H9 (cell line): ENCODE measurements around the gene PAK5. TPM values are rescaled to one million over a fixed set of nuclear protein-coding genes. Genes with fewer than 3 reads are reported as not detected.

Source experiments
- DNase-seq: peaks from one replicate; pipeline ENCODE4 v3.0.0-alpha.2; 2017
- H2AFZ ChIP-seq: one replicate; pipeline ENCODE4 v1.6.1; 2013; ENCODE audit warnings: mild to moderate bottlenecking, low read length, control low read depth, moderate library complexity
- H2AK5ac ChIP-seq: 2 replicates; pipeline ENCODE4 v1.6.1; 2013; ENCODE audit warnings: low read length, control low read depth, mixed read lengths; ENCODE audit not compliant: insufficient read length
- H2BK120ac ChIP-seq: one replicate; pipeline ENCODE4 v1.6.1; 2013; ENCODE audit warnings: low read depth, mild to moderate bottlenecking, low read length, control low read depth, inconsistent platforms; ENCODE audit not compliant: poor library complexity, severe bottlenecking
- H2BK12ac ChIP-seq: 2 replicates; pipeline ENCODE4 v1.6.1; 2013; ENCODE audit warnings: low read length, control low read depth, mixed read lengths, low read depth; ENCODE audit not compliant: insufficient read length
- H2BK15ac ChIP-seq: 2 replicates; pipeline ENCODE4 v1.6.1; 2013; ENCODE audit warnings: low read depth, low read length, control low read depth
- H2BK20ac ChIP-seq: one replicate; pipeline ENCODE4 v1.6.1; 2013; ENCODE audit warnings: low read depth, mild to moderate bottlenecking, low read length, control low read depth, inconsistent platforms; ENCODE audit not compliant: poor library complexity, severe bottlenecking
- H2BK5ac ChIP-seq: 2 replicates; pipeline ENCODE4 v1.6.1; 2013; ENCODE audit warnings: low read length, control low read depth, mixed read lengths; ENCODE audit not compliant: insufficient read length
- H3K14ac ChIP-seq: 2 replicates; pipeline ENCODE4 v1.6.1; 2013; ENCODE audit warnings: low read length, control low read depth; ENCODE audit not compliant: insufficient read depth
- H3K18ac ChIP-seq: 2 replicates; pipeline ENCODE4 v1.6.1; 2013; ENCODE audit warnings: low read depth, mild to moderate bottlenecking, mixed read lengths, low read length, control low read depth; ENCODE audit not compliant: insufficient read length
- H3K23ac ChIP-seq: 2 replicates; pipeline ENCODE4 v1.6.1; 2013; ENCODE audit warnings: low read length, control low read depth, mixed read lengths, low read depth; ENCODE audit not compliant: insufficient read length
- H3K23me2 ChIP-seq: 2 replicates; pipeline ENCODE4 v1.6.1; 2013; ENCODE audit warnings: low read depth, mild to moderate bottlenecking, mixed read lengths, low read length, control low read depth; ENCODE audit not compliant: insufficient read length, poor library complexity, severe bottlenecking
- H3K27ac ChIP-seq: 2 replicates; pipeline ENCODE4 v1.5.1; 2013; ENCODE audit warnings: low read length, control low read depth, mixed read lengths, low read depth; ENCODE audit not compliant: insufficient read length
- H3K27me3 ChIP-seq: 2 replicates; pipeline ENCODE4 v1.6.1; 2013; ENCODE audit warnings: low read length, control low read depth, inconsistent platforms; ENCODE audit not compliant: insufficient read depth
- H3K4ac ChIP-seq: 2 replicates; pipeline ENCODE4 v1.6.1; 2013; ENCODE audit warnings: low read depth, mild to moderate bottlenecking, control low read depth, inconsistent platforms, low read length, moderate library complexity
- H3K4me1 ChIP-seq: 2 replicates; pipeline ENCODE4 v1.6.1; 2013; ENCODE audit warnings: low read length, control low read depth, inconsistent platforms; ENCODE audit not compliant: insufficient read depth
- H3K4me2 ChIP-seq: 2 replicates; pipeline ENCODE4 v1.6.1; 2013; ENCODE audit warnings: low read length, control low read depth, mixed read lengths; ENCODE audit not compliant: insufficient read length, insufficient read depth
- H3K56ac ChIP-seq: 2 replicates; pipeline ENCODE4 v1.6.1; 2013; ENCODE audit warnings: low read depth, mild to moderate bottlenecking, mixed read lengths, low read length, control low read depth; ENCODE audit not compliant: insufficient read length
- H3K79me1 ChIP-seq: 2 replicates; pipeline ENCODE4 v1.6.1; 2013; ENCODE audit warnings: low read depth, mild to moderate bottlenecking, moderate library complexity, low read length, control low read depth, inconsistent platforms; ENCODE audit not compliant: insufficient read depth, poor library complexity, severe bottlenecking
- H3K79me2 ChIP-seq: 2 replicates; pipeline ENCODE4 v1.6.1; 2013; ENCODE audit warnings: low read length, control low read depth, inconsistent platforms; ENCODE audit not compliant: insufficient read depth
- H3K9ac ChIP-seq: 2 replicates; pipeline ENCODE4 v1.6.1; 2013; ENCODE audit warnings: low read length, control low read depth, mixed read lengths; ENCODE audit not compliant: insufficient read length; ENCODE audit errors: extremely low read depth
- H3K9me3 ChIP-seq: one replicate; pipeline ENCODE4 v1.6.1; 2013; ENCODE audit warnings: low read depth, low read length, inconsistent platforms; ENCODE audit not compliant: control insufficient read depth
- H3T11ph ChIP-seq: one replicate; pipeline ENCODE4 v1.6.1; 2013; ENCODE audit warnings: mild to moderate bottlenecking, low read length, control low read depth, inconsistent platforms
- H4K20me1 ChIP-seq: one replicate; pipeline ENCODE4 v1.6.1; 2013; ENCODE audit not compliant: control insufficient read depth, insufficient read length, insufficient read depth
- H4K5ac ChIP-seq: 2 replicates; pipeline ENCODE4 v1.6.1; 2013; ENCODE audit warnings: low read depth, mild to moderate bottlenecking, mixed read lengths, low read length, control low read depth; ENCODE audit not compliant: insufficient read length
- H4K8ac ChIP-seq: replicated peaks from 2 replicates; pipeline ENCODE4 v1.6.1; 2013; ENCODE audit warnings: low read length, control low read depth, mixed read lengths, low read depth; ENCODE audit not compliant: insufficient read length
- H4K91ac ChIP-seq: 2 replicates; pipeline ENCODE4 v1.6.1; 2013; ENCODE audit warnings: low read depth, mild to moderate bottlenecking, moderate library complexity, mixed read lengths, low read length, control low read depth; ENCODE audit not compliant: insufficient read length
- H3K27ac Mint-ChIP-seq, 3 experiments: 2 replicates in 2 of 3; 3 replicates in 1 of 3; pipeline ENCODE4 v1.8.0; 2020 to 2021; ENCODE audit warnings: mixed read lengths in 3 of 3, mild to moderate bottlenecking in 1 of 3, moderate library complexity in 1 of 3
- H3K27me3 Mint-ChIP-seq: 2 replicates; pipeline ENCODE4 v1.8.0; 2021; ENCODE audit warnings: low read depth, mild to moderate bottlenecking, moderate library complexity, mixed read lengths
- H3K36me3 Mint-ChIP-seq, 3 experiments: 2 replicates in 2 of 3; 3 replicates in 1 of 3; pipeline ENCODE4 v1.8.0; 2020 to 2021; ENCODE audit warnings: low read depth in 3 of 3, mixed read lengths in 3 of 3; ENCODE audit not compliant: insufficient read depth in 1 of 3
- H3K4me1 Mint-ChIP-seq, 2 experiments: 2 replicates each; pipeline ENCODE4 v1.8.0; 2020; ENCODE audit warnings: mixed read lengths in 2 of 2
- H3K4me3 Mint-ChIP-seq, 2 experiments: 2 replicates in 1 of 2; 3 replicates in 1 of 2; pipeline ENCODE4 v1.8.0; 2020 to 2021; ENCODE audit warnings: mild to moderate bottlenecking in 2 of 2, mixed read lengths in 2 of 2, moderate library complexity in 1 of 2
- H3K9me3 Mint-ChIP-seq, 2 experiments: 2 replicates in 1 of 2; 3 replicates in 1 of 2; pipeline ENCODE4 v1.8.0; 2020; ENCODE audit warnings: mild to moderate bottlenecking in 2 of 2, mixed read lengths in 2 of 2, moderate library complexity in 1 of 2
- CTCF ChIP-seq: fragments of 200-600 bp; sonication (generic); conservative IDR thresholded peaks from 3 replicates; pipeline ENCODE4 v1.8.0; 2021; ENCODE audit warnings: antibody characterized with exemption, mild to moderate bottlenecking
- WGBS: extraction: QIAGEN DNeasy Blood & Tissue Kit; methylation state at CpG from one replicate; pipeline ENCODE4 v1.1.7; 2013; ENCODE audit warnings: missing lambda C conversion rate, low lambda C conversion rate, mixed read lengths; ENCODE audit not compliant: insufficient read length; ENCODE audit errors: extremely low coverage; 5-methylcytosine and 5-hydroxymethylcytosine counted together
- total RNA-seq: library from RNA; stranded (reverse); gene quantifications from 2 replicates; pipeline ENCODE4 v1.2.1, GENCODE V29; 2021

Gene PAK5
- total RNA-seq, 1 experiment from 2014 or later, result 0.20 TPM

GRCh38 chr20:9613871-9614270 lies 225.0 kb downstream of the PAK5 start:
- no peak for TF ChIP-seq CTCF
- DNase-seq, result no peak
- no peak overlapping the region for H3K14ac ChIP-seq
- no peak overlapping the region for H3T11ph ChIP-seq
- no peaks in the 10 kb centered on the region for H3K79me1 ChIP-seq
- H2AK5ac ChIP-seq, result no peak overlapping the region
- H2AFZ ChIP-seq, result no peak overlapping the region
- no peaks in the 10 kb centered on the region for H3K79me2 ChIP-seq
- H3K18ac ChIP-seq, result no peak overlapping the region
- Mint-ChIP-seq H3K4me1 (peaks cover 9 to 10% of the 10 kb centered on the region in 2 experiments), H3K27ac (no peak overlapping the region), H3K27me3 (no peaks in the 10 kb centered on the region), H3K36me3 (no peaks in the 10 kb centered on the region), H3K9me3 (no peaks in the 10 kb centered on the region), H3K4me3 (no peak overlapping the region)
- no peak overlapping the region for H3K4ac ChIP-seq
- H2BK12ac ChIP-seq, result no peak overlapping the region
- no peak overlapping the region for H2BK5ac ChIP-seq
- H3K27ac ChIP-seq, result no peak overlapping the region
- no peaks in the 10 kb centered on the region for H3K23me2 ChIP-seq
- no peak overlapping the region for H3K23ac ChIP-seq
- H3K56ac ChIP-seq, result no peak overlapping the region
- no peak overlapping the region for H2BK20ac ChIP-seq
- no peaks in the 10 kb centered on the region for H3K27me3 ChIP-seq
- no peaks in the 10 kb centered on the region for H3K4me1 ChIP-seq
- no peak overlapping the region for H4K8ac ChIP-seq
- no peak overlapping the region for H2BK15ac ChIP-seq
- no peak overlapping the region for H4K91ac ChIP-seq
- no peak overlapping the region for H2BK120ac ChIP-seq
- WGBS, result no CpG with 5 or more reads among the region's 4 CpGs
- no peaks in the 10 kb centered on the region for H4K20me1 ChIP-seq
- no peak overlapping the region for H3K4me2 ChIP-seq
- H3K9me3 ChIP-seq, result no peaks in the 10 kb centered on the region
- H3K9ac ChIP-seq, result no peak overlapping the region
- no peak overlapping the region for H4K5ac ChIP-seq
